ENCODE results near the gene MGP.

DNA sequence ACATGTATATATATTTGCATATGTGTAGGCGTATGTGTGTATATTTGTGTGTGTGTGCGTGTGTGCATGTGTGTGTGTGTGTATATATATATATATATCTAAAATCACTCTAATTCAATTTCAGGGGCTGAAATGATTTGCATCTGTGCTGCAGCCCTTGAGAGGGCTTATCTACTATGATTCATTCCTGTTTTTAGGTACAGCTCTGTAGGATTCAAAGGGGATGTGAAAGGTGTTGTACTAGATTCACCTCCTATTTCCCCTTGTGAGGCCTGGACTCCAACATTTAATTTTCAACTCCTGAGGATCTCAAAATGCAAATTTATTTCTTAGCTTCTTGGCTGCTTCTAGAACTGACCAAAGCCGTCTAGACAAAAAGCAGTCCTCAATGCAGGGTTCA, 41.6 kb upstream of the MGP start:
- TF ChIP-seq EZH2phosphoT487 (IDR thresholded peaks at IDR 0.05; ENCODE audit: borderline replicate concordance, low read depth, low read length), result no peak
- TF ChIP-seq, protein P1, sequence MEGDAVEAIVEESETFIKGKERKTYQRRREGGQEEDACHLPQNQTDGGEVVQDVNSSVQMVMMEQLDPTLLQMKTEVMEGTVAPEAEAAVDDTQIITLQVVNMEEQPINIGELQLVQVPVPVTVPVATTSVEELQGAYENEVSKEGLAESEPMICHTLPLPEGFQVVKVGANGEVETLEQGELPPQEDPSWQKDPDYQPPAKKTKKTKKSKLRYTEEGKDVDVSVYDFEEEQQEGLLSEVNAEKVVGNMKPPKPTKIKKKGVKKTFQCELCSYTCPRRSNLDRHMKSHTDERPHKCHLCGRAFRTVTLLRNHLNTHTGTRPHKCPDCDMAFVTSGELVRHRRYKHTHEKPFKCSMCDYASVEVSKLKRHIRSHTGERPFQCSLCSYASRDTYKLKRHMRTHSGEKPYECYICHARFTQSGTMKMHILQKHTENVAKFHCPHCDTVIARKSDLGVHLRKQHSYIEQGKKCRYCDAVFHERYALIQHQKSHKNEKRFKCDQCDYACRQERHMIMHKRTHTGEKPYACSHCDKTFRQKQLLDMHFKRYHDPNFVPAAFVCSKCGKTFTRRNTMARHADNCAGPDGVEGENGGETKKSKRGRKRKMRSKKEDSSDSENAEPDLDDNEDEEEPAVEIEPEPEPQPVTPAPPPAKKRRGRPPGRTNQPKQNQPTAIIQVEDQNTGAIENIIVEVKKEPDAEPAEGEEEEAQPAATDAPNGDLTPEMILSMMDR (conservative IDR thresholded peaks at IDR 0.05; ENCODE audit: low read length), result no peak

Data from OCI-LY7 (cell line).